ENCODE data around the gene TMA7. TPM values are rescaled to one million over a fixed set of nuclear protein-coding genes. Genes with fewer than 3 reads are reported as not detected.

Gene TMA7
- total and polyA plus RNA-seq, 10 of the 15 experiments (the other 5 are each of a cell fraction or from before 2014, with no cell fraction given), result 319 to 1,760 (median 752) TPM

DNA sequence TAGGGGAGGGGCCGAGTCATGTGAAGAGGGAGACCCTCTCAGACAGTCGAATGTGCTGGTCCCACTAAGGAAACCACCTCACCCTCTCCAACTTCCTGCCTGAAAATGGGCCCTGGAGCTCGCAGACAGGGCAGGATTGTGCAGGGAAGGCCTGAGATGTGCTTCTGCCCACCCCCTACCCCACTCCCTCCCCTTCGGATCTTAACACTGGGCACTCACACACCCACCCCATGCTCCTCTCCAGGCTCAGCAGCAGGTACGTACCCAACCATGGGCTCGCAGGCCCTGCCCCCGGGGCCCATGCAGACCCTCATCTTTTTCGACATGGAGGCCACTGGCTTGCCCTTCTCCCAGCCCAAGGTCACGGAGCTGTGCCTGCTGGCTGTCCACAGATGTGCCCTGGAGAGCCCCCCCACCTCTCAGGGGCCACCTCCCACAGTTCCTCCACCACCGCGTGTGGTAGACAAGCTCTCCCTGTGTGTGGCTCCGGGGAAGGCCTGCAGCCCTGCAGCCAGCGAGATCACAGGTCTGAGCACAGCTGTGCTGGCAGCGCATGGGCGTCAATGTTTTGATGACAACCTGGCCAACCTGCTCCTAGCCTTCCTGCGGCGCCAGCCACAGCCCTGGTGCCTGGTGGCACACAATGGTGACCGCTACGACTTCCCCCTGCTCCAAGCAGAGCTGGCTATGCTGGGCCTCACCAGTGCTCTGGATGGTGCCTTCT lies 26.5 kb downstream of the TMA7 start (continued):
- TF ChIP-seq MEF2A (IDR thresholded peaks at IDR 0.05; ENCODE audit: insufficient read depth, low read depth, low read length), result no peak
- no peak for TF ChIP-seq TCF7 (IDR thresholded peaks at IDR 0.05; ENCODE audit: borderline replicate concordance)
- no peak for TF ChIP-seq CBX5 (IDR thresholded peaks at IDR 0.05; ENCODE audit: low read depth)
- TF ChIP-seq, protein P1, sequence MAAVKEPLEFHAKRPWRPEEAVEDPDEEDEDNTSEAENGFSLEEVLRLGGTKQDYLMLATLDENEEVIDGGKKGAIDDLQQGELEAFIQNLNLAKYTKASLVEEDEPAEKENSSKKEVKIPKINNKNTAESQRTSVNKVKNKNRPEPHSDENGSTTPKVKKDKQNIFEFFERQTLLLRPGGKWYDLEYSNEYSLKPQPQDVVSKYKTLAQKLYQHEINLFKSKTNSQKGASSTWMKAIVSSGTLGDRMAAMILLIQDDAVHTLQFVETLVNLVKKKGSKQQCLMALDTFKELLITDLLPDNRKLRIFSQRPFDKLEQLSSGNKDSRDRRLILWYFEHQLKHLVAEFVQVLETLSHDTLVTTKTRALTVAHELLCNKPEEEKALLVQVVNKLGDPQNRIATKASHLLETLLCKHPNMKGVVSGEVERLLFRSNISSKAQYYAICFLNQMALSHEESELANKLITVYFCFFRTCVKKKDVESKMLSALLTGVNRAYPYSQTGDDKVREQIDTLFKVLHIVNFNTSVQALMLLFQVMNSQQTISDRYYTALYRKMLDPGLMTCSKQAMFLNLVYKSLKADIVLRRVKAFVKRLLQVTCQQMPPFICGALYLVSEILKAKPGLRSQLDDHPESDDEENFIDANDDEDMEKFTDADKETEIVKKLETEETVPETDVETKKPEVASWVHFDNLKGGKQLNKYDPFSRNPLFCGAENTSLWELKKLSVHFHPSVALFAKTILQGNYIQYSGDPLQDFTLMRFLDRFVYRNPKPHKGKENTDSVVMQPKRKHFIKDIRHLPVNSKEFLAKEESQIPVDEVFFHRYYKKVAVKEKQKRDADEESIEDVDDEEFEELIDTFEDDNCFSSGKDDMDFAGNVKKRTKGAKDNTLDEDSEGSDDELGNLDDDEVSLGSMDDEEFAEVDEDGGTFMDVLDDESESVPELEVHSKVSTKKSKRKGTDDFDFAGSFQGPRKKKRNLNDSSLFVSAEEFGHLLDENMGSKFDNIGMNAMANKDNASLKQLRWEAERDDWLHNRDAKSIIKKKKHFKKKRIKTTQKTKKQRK (IDR thresholded peaks at IDR 0.05; ENCODE audit: low read depth, low read length), result no peak
- no peak for TF ChIP-seq EGR1 (IDR thresholded peaks at IDR 0.05; ENCODE audit: borderline replicate concordance in 1 of 2, low read depth in 2 of 2, low read length in 2 of 2)
- TF ChIP-seq, protein P2, sequence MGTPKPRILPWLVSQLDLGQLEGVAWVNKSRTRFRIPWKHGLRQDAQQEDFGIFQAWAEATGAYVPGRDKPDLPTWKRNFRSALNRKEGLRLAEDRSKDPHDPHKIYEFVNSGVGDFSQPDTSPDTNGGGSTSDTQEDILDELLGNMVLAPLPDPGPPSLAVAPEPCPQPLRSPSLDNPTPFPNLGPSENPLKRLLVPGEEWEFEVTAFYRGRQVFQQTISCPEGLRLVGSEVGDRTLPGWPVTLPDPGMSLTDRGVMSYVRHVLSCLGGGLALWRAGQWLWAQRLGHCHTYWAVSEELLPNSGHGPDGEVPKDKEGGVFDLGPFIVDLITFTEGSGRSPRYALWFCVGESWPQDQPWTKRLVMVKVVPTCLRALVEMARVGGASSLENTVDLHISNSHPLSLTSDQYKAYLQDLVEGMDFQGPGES (IDR thresholded peaks at IDR 0.05), result no peak
- TF ChIP-seq, protein P3, sequence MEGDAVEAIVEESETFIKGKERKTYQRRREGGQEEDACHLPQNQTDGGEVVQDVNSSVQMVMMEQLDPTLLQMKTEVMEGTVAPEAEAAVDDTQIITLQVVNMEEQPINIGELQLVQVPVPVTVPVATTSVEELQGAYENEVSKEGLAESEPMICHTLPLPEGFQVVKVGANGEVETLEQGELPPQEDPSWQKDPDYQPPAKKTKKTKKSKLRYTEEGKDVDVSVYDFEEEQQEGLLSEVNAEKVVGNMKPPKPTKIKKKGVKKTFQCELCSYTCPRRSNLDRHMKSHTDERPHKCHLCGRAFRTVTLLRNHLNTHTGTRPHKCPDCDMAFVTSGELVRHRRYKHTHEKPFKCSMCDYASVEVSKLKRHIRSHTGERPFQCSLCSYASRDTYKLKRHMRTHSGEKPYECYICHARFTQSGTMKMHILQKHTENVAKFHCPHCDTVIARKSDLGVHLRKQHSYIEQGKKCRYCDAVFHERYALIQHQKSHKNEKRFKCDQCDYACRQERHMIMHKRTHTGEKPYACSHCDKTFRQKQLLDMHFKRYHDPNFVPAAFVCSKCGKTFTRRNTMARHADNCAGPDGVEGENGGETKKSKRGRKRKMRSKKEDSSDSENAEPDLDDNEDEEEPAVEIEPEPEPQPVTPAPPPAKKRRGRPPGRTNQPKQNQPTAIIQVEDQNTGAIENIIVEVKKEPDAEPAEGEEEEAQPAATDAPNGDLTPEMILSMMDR (IDR thresholded peaks at IDR 0.05 in 2 of 3, conservative IDR thresholded peaks at IDR 0.05 in 1 of 3; ENCODE audit: control insufficient read depth in 2 of 3, extremely low read depth in 1 of 3, insufficient read depth in 1 of 3, low read depth in 3 of 3, low read length in 3 of 3), result no peak
- TF ChIP-seq, protein P4, sequence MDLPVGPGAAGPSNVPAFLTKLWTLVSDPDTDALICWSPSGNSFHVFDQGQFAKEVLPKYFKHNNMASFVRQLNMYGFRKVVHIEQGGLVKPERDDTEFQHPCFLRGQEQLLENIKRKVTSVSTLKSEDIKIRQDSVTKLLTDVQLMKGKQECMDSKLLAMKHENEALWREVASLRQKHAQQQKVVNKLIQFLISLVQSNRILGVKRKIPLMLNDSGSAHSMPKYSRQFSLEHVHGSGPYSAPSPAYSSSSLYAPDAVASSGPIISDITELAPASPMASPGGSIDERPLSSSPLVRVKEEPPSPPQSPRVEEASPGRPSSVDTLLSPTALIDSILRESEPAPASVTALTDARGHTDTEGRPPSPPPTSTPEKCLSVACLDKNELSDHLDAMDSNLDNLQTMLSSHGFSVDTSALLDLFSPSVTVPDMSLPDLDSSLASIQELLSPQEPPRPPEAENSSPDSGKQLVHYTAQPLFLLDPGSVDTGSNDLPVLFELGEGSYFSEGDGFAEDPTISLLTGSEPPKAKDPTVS (IDR thresholded peaks at IDR 0.05; ENCODE audit: low read depth, low read length), result no peak
- TF ChIP-seq, protein P5, sequence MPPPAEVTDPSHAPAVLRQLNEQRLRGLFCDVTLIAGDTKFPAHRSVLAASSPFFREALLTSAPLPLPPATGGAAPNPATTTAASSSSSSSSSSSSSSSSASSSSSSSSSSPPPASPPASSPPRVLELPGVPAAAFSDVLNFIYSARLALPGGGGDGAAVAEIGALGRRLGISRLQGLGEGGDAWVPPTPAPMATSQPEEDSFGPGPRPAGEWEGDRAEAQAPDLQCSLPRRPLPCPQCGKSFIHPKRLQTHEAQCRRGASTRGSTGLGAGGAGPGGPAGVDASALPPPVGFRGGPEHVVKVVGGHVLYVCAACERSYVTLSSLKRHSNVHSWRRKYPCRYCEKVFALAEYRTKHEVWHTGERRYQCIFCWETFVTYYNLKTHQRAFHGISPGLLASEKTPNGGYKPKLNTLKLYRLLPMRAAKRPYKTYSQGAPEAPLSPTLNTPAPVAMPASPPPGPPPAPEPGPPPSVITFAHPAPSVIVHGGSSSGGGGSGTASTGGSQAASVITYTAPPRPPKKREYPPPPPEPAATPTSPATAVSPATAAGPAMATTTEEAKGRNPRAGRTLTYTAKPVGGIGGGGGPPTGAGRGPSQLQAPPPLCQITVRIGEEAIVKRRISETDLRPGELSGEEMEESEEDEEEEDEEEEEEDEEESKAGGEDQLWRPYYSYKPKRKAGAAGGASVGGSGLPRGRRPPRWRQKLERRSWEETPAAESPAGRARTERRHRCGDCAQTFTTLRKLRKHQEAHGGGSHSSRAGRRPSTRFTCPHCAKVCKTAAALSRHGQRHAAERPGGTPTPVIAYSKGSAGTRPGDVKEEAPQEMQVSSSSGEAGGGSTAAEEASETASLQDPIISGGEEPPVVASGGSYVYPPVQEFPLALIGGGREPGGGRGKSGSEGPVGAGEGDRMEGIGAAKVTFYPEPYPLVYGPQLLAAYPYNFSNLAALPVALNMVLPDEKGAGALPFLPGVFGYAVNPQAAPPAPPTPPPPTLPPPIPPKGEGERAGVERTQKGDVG (CRISPR knock-in tag; IDR thresholded peaks at IDR 0.05), result no peak
- no peak for TF ChIP-seq ZZZ3 (IDR thresholded peaks at IDR 0.05; ENCODE audit: control insufficient read depth, insufficient read length, low read depth)
- TF ChIP-seq PAX5 (IDR thresholded peaks at IDR 0.05; ENCODE audit: borderline replicate concordance, low read depth, low read length), result no peak
- TF ChIP-seq, protein P6, sequence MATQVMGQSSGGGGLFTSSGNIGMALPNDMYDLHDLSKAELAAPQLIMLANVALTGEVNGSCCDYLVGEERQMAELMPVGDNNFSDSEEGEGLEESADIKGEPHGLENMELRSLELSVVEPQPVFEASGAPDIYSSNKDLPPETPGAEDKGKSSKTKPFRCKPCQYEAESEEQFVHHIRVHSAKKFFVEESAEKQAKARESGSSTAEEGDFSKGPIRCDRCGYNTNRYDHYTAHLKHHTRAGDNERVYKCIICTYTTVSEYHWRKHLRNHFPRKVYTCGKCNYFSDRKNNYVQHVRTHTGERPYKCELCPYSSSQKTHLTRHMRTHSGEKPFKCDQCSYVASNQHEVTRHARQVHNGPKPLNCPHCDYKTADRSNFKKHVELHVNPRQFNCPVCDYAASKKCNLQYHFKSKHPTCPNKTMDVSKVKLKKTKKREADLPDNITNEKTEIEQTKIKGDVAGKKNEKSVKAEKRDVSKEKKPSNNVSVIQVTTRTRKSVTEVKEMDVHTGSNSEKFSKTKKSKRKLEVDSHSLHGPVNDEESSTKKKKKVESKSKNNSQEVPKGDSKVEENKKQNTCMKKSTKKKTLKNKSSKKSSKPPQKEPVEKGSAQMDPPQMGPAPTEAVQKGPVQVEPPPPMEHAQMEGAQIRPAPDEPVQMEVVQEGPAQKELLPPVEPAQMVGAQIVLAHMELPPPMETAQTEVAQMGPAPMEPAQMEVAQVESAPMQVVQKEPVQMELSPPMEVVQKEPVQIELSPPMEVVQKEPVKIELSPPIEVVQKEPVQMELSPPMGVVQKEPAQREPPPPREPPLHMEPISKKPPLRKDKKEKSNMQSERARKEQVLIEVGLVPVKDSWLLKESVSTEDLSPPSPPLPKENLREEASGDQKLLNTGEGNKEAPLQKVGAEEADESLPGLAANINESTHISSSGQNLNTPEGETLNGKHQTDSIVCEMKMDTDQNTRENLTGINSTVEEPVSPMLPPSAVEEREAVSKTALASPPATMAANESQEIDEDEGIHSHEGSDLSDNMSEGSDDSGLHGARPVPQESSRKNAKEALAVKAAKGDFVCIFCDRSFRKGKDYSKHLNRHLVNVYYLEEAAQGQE (IDR thresholded peaks at IDR 0.05; ENCODE audit: low read depth, low read length), result no peak

All from GM12878 (cell line).